ENCODE results near the gene RFWD3. TPM values are rescaled to one million over a fixed set of nuclear protein-coding genes. Genes with fewer than 3 reads are reported as not detected.

Gene RFWD3
- total and polyA plus RNA-seq, 2 of the 13 experiments (the other 11 are each of a cell fraction or from before 2014, with no cell fraction given), result 23.4 to 62.6 TPM

GRCh38 chr16:74607310-74607961, 59.2 kb downstream of the RFWD3 start:
- H2AFZ ChIP-seq (ENCODE audit: low read length), result peak overlapping the region; percentile 65
- WGBS (ENCODE audit: low lambda C conversion rate), result 29% methylated on average over 14 of the region's 14 CpGs
- peak overlapping the region; percentile 88 for H3K4me2 ChIP-seq (ENCODE audit: low read depth, low read length)
- H3K27me3 ChIP-seq (ENCODE audit: control insufficient read depth in 1 of 2, insufficient read depth in 2 of 2, low read length in 2 of 2), result peaks cover 0 to 3% of the 10 kb centered on the region in 2 experiments; a peak in 1 of 5 replicates
- H3K9me3 ChIP-seq (ENCODE audit: low read length), result no peaks in the 10 kb centered on the region
- TSS peak; percentile 100 for BruUV-seq (replicated peaks)
- intact Hi-C loops (cut with micrococcal nuclease; ENCODE audit: unreplicated experiment) (loop anchor here (5.0 to 10.0 kb wide), 3 partner anchors 35 to 133 kb away; no protein-coding TSS in a partner anchor), in situ Hi-C loops (cut with HindIII; ENCODE audit: extremely low pct_ligation_motif_present, low pct_unique_long_range_greater_than_20kb) (no loop called here)
- H3K79me2 ChIP-seq (ENCODE audit: insufficient read depth, low read length), result peaks cover 41% of the 10 kb centered on the region
- peak; percentile 10 for ATAC-seq
- CTCF ChIA-PET (ENCODE audit: low intra/inter-chr PET ratio, low total read pairs), result no interaction called here
- no peak for FAIRE-seq
- H3K9ac ChIP-seq (ENCODE audit: insufficient read depth, low read depth, low read length), result peak overlapping the region; percentile 90
- H3K4me3 ChIP-seq (replicated peaks in 1 of 3; ENCODE audit: insufficient read depth in 1 of 3, low read depth in 2 of 3, low read length in 3 of 3), result peak overlapping the region; percentile 73 to 99 (median 89)
- POLR2A ChIA-PET, result interaction anchor here (0.6 to 2.5 kb wide), 17 partner anchors 10 to 698 kb away, joined by 3 to 26 read pairs (median 5); partner anchors contain the start of gene RFWD3
- no peaks in the 10 kb centered on the region for H3K36me3 ChIP-seq (replicated peaks in 1 of 2; ENCODE audit: control insufficient read depth in 1 of 2, insufficient read depth in 2 of 2, low read length in 2 of 2)
- peaks cover 57% of the 10 kb centered on the region for H3K4me1 ChIP-seq (ENCODE audit: insufficient read depth, low read length)
- H4K20me1 ChIP-seq (ENCODE audit: insufficient read depth, low read length), result peaks cover 28% of the 10 kb centered on the region
- H3K27ac ChIP-seq (ENCODE audit: extremely low read length, insufficient read depth, low read length), result peak overlapping the region; percentile 81
- DNase-seq (ENCODE audit: low spot score), result peak; percentile 68
- TF ChIP-seq, protein P1, sequence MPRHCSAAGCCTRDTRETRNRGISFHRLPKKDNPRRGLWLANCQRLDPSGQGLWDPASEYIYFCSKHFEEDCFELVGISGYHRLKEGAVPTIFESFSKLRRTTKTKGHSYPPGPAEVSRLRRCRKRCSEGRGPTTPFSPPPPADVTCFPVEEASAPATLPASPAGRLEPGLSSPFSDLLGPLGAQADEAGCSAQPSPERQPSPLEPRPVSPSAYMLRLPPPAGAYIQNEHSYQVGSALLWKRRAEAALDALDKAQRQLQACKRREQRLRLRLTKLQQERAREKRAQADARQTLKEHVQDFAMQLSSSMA (CRISPR knock-in tag; IDR thresholded peaks at IDR 0.05), result peak; percentile 99
- TF ChIP-seq DNMT3B (CRISPR knock-in tag; conservative IDR thresholded peaks at IDR 0.05) (no peak), THAP9 (CRISPR knock-in tag; IDR thresholded peaks at IDR 0.05; ENCODE audit: borderline replicate concordance) (no peak), TERF1 (CRISPR knock-in tag; IDR thresholded peaks at IDR 0.05) (no peak), NPAS2 (CRISPR knock-in tag; IDR thresholded peaks at IDR 0.05; ENCODE audit: borderline replicate concordance) (no peak), ZNF205 (CRISPR knock-in tag; IDR thresholded peaks at IDR 0.05) (no peak), CSRNP2 (CRISPR knock-in tag; conservative IDR thresholded peaks at IDR 0.05; ENCODE audit: low read depth) (no peak), ZSCAN30 (CRISPR knock-in tag; IDR thresholded peaks at IDR 0.05) (no peak), ETS1 (CRISPR knock-in tag; IDR thresholded peaks at IDR 0.05) (0 out of 2 replicates have a peak, but pooled peaks have one; percentile 6), NFRKB (IDR thresholded peaks at IDR 0.05) (peak; percentile 71), ZSCAN9 (CRISPR knock-in tag; IDR thresholded peaks at IDR 0.05; ENCODE audit: borderline replicate concordance) (no peak), HNF4A (CRISPR knock-in tag; IDR thresholded peaks at IDR 0.05) (peak; percentile 68), RARA (CRISPR knock-in tag; IDR thresholded peaks at IDR 0.05) (no peak), NR2F1 (CRISPR knock-in tag; IDR thresholded peaks at IDR 0.05) (0 out of 4 replicates have a peak, but pooled peaks of 1 of the 2 experiments have one; percentile 44), ZMYM2 (CRISPR knock-in tag; IDR thresholded peaks at IDR 0.05) (peak; percentile 60; the same call in 1 of the 2 replicates), ZNF724P (CRISPR knock-in tag; IDR thresholded peaks at IDR 0.05; ENCODE audit: borderline replicate concordance) (no peak)

Data from HepG2 (cell line).